NCI-H1436 treated with DMSO at 0.1 percent for 48 hours (cell line): ENCODE measurements around the gene GPR18.

Source experiments
- DNase-seq: peaks from one replicate; lab custom pipeline; 2025; lab: John Stamatoyannopoulos, UW

The GPR18 gene

GRCh38 chr13:99258210-99258860, at the start of gene GPR18:
Gene GPR18 (minus strand): TSS chr13:99258379. CDS start chr13:99255872, 2,507 bp downstream.
- DNase-seq: no peak

GRCh38 chr13:99307648-99308339, 49.6 kb upstream of the GPR18 start:
- no peak for DNase-seq

GRCh38 chr13:99307247-99307646, 49.1 kb upstream of the GPR18 start, which contains the start of gene GPR183:
Gene GPR183 (minus strand): TSS chr13:99307399. CDS start chr13:99296145, 11,254 bp downstream.
- no peak for DNase-seq

- no peak for DNase-seq
These were observed 47.4 kb upstream of the GPR18 start for GRCh38 chr13:99305566-99305965.

GRCh38 chr13:99305158-99305557, 47.0 kb upstream of the GPR18 start:
- DNase-seq: no peak

- no peak for DNase-seq
These were observed 46.4 kb upstream of the GPR18 start for GRCh38 chr13:99304541-99304940.

GRCh38 chr13:99303863-99304521, 45.8 kb upstream of the GPR18 start:
- DNase-seq: no peak

GRCh38 chr13:99302637-99303505, 44.7 kb upstream of the GPR18 start:
- no peak for DNase-seq

- no peak for DNase-seq
These were observed 43.9 kb upstream of the GPR18 start for GRCh38 chr13:99301913-99302636.

GRCh38 chr13:99301056-99301838, 43.1 kb upstream of the GPR18 start:
- no peak for DNase-seq

GRCh38 chr13:99299920-99300341, 41.8 kb upstream of the GPR18 start:
- no peak for DNase-seq

GRCh38 chr13:99299256-99299919, 41.2 kb upstream of the GPR18 start:
- no peak for DNase-seq

- DNase-seq: no peak
These were observed 39.9 kb upstream of the GPR18 start for GRCh38 chr13:99298056-99298455.

- no peak for DNase-seq
These were observed 39.2 kb upstream of the GPR18 start for GRCh38 chr13:99297331-99297730.

GRCh38 chr13:99296398-99296797, 38.2 kb upstream of the GPR18 start:
- DNase-seq: no peak

- no peak for DNase-seq
These were observed 37.5 kb upstream of the GPR18 start for GRCh38 chr13:99295488-99296252.

GRCh38 chr13:99294958-99295357, 36.8 kb upstream of the GPR18 start:
- DNase-seq: no peak

GRCh38 chr13:99294198-99294597, 36.0 kb upstream of the GPR18 start:
- DNase-seq: no peak

- no peak for DNase-seq
These were observed 35.0 kb upstream of the GPR18 start for GRCh38 chr13:99293178-99293577.
